Panc1 (cell line): ENCODE measurements around the gene ROS1. TPM values are rescaled to one million over a fixed set of nuclear protein-coding genes. Genes with fewer than 3 reads are reported as not detected.

ENCODE experiments used
- ATAC-seq: fragments of 200-7000 bp; cut with Tn5 transposase; 2 replicates; pipeline ENCODE4 v1.9.1; 2020; ENCODE audit warnings: mild to moderate bottlenecking, moderate library complexity
- BruUV-seq: library from RNA; stranded (reverse); fragments of 400-500 nt; replicated peaks from 2 replicates; lab custom pipeline; 2021; lab: Mats Ljungman, UMichigan
- CTCF ChIA-PET: fragments of 300-600 bp; sonication (Branson Sonifier 250); formaldehyde crosslinking; loops from one replicate; lab custom pipeline; 2022; ENCODE audit warnings: antibody characterized with exemption; lab: Charles Lee
- POLR2A ChIA-PET: fragments of 300-600 bp; sonication (Branson Sonifier 250); formaldehyde crosslinking; loops from one replicate; lab custom pipeline; 2022; ENCODE audit warnings: antibody characterized with exemption; lab: Charles Lee
- DNase-seq: peaks from one replicate; pipeline ENCODE4 v3.0.0-alpha.2; 2010; ENCODE audit warnings: low read depth, low spot score
- H3K27ac ChIP-seq: 2 replicates; pipeline ENCODE4 v1.5.1; 2011; ENCODE audit warnings: mild to moderate bottlenecking, low read length, inconsistent platforms
- H3K27me3 ChIP-seq: fragments of 200-500 bp; sonication (Bioruptor generic); 2 replicates; pipeline ENCODE4 v1.6.0; 2014; ENCODE audit warnings: low read length, inconsistent platforms; ENCODE audit not compliant: control insufficient read depth, insufficient read depth
- H3K36me3 ChIP-seq: fragments of 200-500 bp; sonication (Bioruptor generic); 2 replicates; pipeline ENCODE4 v1.5.1; 2014; ENCODE audit warnings: inconsistent platforms, mild to moderate bottlenecking, low read length, moderate library complexity; ENCODE audit not compliant: control insufficient read depth, insufficient read depth
- H3K4me1 ChIP-seq: 2 replicates; pipeline ENCODE4 v1.5.1; 2011; ENCODE audit warnings: inconsistent platforms, mild to moderate bottlenecking, low read length, moderate library complexity; ENCODE audit not compliant: control insufficient read depth, insufficient read depth
- H3K4me3 ChIP-seq, 2 experiments: 2 replicates each; pipeline ENCODE4 v1.5.1; 2011 to 2012; ENCODE audit warnings: low read depth in 2 of 2, low read length in 2 of 2, mild to moderate bottlenecking in 2 of 2, inconsistent platforms in 1 of 2, moderate library complexity in 1 of 2
- H3K9me3 ChIP-seq: fragments of 200-500 bp; sonication (Bioruptor generic); 2 replicates; pipeline ENCODE4 v1.5.1; 2014; ENCODE audit warnings: low read depth, mild to moderate bottlenecking, inconsistent platforms, low read length, moderate library complexity; ENCODE audit not compliant: control insufficient read depth, insufficient read depth
- POLR2AphosphoS5 ChIP-seq: IDR thresholded peaks from 2 replicates; pipeline ENCODE4 v1.6.1; 2012; ENCODE audit warnings: mild to moderate bottlenecking, low read depth, low read length, moderate library complexity
- SIN3A ChIP-seq: IDR thresholded peaks from 2 replicates; pipeline ENCODE4 v1.6.1; 2012; ENCODE audit warnings: low read depth, mild to moderate bottlenecking, low read length, moderate library complexity, borderline replicate concordance; ENCODE audit not compliant: insufficient read depth
- TCF7L2 ChIP-seq: IDR thresholded peaks from 2 replicates; pipeline ENCODE4 v1.6.1; 2011; ENCODE audit warnings: mild to moderate bottlenecking, low read depth, low read length, inconsistent platforms
- in situ Hi-C: cut with HindIII; loops from 2 replicates; pipeline ENCODE4 v1.10.0; 2016; ENCODE audit warnings: low sequenced_read_pairs, low pct_unique_long_range_greater_than_20kb
- intact Hi-C: fragments of 100-400 bp; cut with micrococcal nuclease; formaldehyde crosslinking; loops from one replicate; pipeline ENCODE4 v1.10.0; 2022; ENCODE audit not compliant: unreplicated experiment
- total RNA-seq: library from RNA; stranded (reverse); gene quantifications from one replicate; pipeline ENCODE4 v1.2.1, GENCODE V29; 2021; ENCODE audit not compliant: unreplicated experiment
- TF ChIP-seq, protein P1 (sequence below), 2 experiments: IDR thresholded peaks; 2 replicates each; pipeline ENCODE4 v1.6.1; 2011 to 2012; ENCODE audit warnings: low read depth in 2 of 2, control low read depth in 1 of 2, low read length in 1 of 2, mild to moderate bottlenecking in 1 of 2, moderate library complexity in 1 of 2; ENCODE audit not compliant: insufficient read depth in 1 of 2
- TF ChIP-seq, protein P2 (sequence below): fragments of 450-650 bp; IDR thresholded peaks from 2 replicates; pipeline ENCODE4 v1.5.1; 2017; ENCODE audit warnings: mild to moderate bottlenecking

The ROS1 gene
- total RNA-seq, 1 experiment from 2014 or later = 0.10 TPM

DNA sequence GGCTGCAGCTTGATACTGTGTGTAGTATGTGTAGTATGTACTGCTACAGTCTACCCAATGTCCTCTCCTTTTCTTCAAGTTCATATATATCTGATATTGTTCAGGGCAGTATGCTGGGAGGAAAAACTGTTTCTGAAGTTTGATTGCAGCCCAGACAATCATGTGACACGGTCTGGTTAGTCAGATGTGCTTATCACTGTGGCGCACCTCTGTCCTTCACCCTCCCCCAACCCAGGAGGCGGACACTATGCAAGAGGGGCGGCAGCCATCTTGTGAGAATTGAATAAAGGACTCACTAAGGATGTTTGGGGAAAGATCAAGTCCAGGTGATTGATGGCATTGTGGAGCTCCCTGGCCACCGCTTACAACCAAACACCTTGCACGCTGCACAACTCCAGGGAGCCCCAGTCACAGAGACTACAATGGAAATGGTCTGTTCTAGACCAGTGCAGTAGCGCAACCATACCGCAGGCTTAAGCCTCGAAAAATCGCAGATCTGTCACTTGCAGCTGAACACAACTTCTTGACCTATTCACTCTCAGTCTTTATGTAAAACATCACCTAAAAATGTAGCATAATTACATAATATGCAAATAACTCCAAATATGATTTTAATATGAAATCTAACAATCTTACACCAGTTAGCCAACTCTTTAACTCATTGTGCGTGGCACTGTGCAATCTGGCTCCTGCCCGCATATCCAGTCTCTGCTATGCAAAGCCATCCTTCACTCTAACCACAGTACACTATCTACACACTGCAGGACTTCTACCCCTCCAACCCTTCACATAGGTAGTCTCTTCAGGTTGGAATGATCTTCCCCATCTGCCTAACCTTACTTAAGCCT lies 81.1 kb downstream of the ROS1 start:
- Histone ChIP-seq H3K4me3 (no peak overlapping the region), H3K27ac (no peak overlapping the region), H3K4me1 (no peaks in the 10 kb centered on the region), H3K9me3 (no peaks in the 10 kb centered on the region), H3K36me3 (no peaks in the 10 kb centered on the region), H3K27me3 (peaks cover 6% of the 10 kb centered on the region)
- BruUV-seq = no TSS peak
- POLR2A ChIA-PET = no interaction called here
- TF ChIP-seq SIN3A (no peak), POLR2AphosphoS5 (no peak), TCF7L2 (no peak)
- TF ChIP-seq, protein P1, sequence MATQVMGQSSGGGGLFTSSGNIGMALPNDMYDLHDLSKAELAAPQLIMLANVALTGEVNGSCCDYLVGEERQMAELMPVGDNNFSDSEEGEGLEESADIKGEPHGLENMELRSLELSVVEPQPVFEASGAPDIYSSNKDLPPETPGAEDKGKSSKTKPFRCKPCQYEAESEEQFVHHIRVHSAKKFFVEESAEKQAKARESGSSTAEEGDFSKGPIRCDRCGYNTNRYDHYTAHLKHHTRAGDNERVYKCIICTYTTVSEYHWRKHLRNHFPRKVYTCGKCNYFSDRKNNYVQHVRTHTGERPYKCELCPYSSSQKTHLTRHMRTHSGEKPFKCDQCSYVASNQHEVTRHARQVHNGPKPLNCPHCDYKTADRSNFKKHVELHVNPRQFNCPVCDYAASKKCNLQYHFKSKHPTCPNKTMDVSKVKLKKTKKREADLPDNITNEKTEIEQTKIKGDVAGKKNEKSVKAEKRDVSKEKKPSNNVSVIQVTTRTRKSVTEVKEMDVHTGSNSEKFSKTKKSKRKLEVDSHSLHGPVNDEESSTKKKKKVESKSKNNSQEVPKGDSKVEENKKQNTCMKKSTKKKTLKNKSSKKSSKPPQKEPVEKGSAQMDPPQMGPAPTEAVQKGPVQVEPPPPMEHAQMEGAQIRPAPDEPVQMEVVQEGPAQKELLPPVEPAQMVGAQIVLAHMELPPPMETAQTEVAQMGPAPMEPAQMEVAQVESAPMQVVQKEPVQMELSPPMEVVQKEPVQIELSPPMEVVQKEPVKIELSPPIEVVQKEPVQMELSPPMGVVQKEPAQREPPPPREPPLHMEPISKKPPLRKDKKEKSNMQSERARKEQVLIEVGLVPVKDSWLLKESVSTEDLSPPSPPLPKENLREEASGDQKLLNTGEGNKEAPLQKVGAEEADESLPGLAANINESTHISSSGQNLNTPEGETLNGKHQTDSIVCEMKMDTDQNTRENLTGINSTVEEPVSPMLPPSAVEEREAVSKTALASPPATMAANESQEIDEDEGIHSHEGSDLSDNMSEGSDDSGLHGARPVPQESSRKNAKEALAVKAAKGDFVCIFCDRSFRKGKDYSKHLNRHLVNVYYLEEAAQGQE (IDR thresholded peaks at IDR 0.05; ENCODE audit: insufficient read depth in 1 of 2, low read depth in 2 of 2, low read length in 1 of 2) = no peak
- TF ChIP-seq, protein P2, sequence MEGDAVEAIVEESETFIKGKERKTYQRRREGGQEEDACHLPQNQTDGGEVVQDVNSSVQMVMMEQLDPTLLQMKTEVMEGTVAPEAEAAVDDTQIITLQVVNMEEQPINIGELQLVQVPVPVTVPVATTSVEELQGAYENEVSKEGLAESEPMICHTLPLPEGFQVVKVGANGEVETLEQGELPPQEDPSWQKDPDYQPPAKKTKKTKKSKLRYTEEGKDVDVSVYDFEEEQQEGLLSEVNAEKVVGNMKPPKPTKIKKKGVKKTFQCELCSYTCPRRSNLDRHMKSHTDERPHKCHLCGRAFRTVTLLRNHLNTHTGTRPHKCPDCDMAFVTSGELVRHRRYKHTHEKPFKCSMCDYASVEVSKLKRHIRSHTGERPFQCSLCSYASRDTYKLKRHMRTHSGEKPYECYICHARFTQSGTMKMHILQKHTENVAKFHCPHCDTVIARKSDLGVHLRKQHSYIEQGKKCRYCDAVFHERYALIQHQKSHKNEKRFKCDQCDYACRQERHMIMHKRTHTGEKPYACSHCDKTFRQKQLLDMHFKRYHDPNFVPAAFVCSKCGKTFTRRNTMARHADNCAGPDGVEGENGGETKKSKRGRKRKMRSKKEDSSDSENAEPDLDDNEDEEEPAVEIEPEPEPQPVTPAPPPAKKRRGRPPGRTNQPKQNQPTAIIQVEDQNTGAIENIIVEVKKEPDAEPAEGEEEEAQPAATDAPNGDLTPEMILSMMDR = no peak
- in situ Hi-C loops = no loop called here
- intact Hi-C loops = loop anchor here (10.0 kb wide), 2 partner anchors 480 to 920 kb away; no protein-coding TSS in a partner anchor
- CTCF ChIA-PET = no interaction called here
- ATAC-seq = peak; percentile 56; the same call in 1 of the 2 replicates
- DNase-seq = no peak

DNA sequence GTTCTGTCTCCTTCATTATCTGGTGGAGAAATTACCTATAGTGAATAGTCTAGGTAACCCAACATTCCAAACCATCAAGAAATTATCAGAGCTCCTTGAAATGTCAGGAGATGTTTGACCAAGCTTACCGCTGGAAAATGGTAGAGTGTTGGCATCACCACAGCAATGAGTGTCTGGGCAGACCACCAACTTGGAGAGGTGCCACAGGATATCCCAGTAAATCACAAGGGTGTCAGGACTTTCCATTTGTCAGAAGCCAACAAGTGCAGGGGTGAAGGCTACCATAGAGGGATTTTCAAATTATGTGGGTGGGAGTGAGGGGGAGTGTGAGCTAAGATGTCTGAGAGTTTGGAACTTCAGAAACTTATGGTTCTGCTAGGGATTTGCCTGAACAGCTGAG lies 87.2 kb downstream of the ROS1 start:
- TF ChIP-seq, protein P2 = no peak
- TF ChIP-seq, protein P1 (IDR thresholded peaks at IDR 0.05; ENCODE audit: insufficient read depth in 1 of 2, low read depth in 2 of 2, low read length in 1 of 2) = no peak
- TF ChIP-seq SIN3A (no peak), TCF7L2 (no peak), POLR2AphosphoS5 (no peak)
- H3K4me1 ChIP-seq = no peaks in the 10 kb centered on the region
- BruUV-seq = no TSS peak
- H3K4me3 ChIP-seq = no peak overlapping the region
- no peak for DNase-seq
- no peaks in the 10 kb centered on the region for H3K36me3 ChIP-seq
- POLR2A ChIA-PET = no interaction called here
- H3K9me3 ChIP-seq = no peaks in the 10 kb centered on the region
- no peak for ATAC-seq
- in situ Hi-C loops (no loop called here), intact Hi-C loops (no loop called here)
- no peak overlapping the region for H3K27ac ChIP-seq
- CTCF ChIA-PET = no interaction called here
- H3K27me3 ChIP-seq = peaks cover 9% of the 10 kb centered on the region
